Spinal cord (tissue), 10 donors: ENCODE data around the gene ARF4. TPM values are rescaled to one million over a fixed set of nuclear protein-coding genes. Genes with fewer than 3 reads are reported as not detected.

Source experiments
- DNase-seq, 6 donors: peaks; one replicate each; pipeline versions ENCODE4 v3.0.0 to v3.0.0-alpha.2; 2013 to 2015; ENCODE audit warnings: low spot score in 6 of 6, low read depth in 4 of 6
- H3K27ac ChIP-seq: one replicate; pipeline ENCODE4 v1.5.1; 2013; ENCODE audit warnings: low read depth, low read length, control low read depth
- H3K27me3 ChIP-seq: one replicate; pipeline ENCODE4 v1.6.1; 2013; ENCODE audit warnings: low read length; ENCODE audit not compliant: control insufficient read depth, insufficient read depth
- H3K36me3 ChIP-seq: one replicate; pipeline ENCODE4 v1.6.1; 2013; ENCODE audit warnings: low read length; ENCODE audit not compliant: control insufficient read depth, insufficient read depth
- H3K4me1 ChIP-seq: one replicate; pipeline ENCODE4 v1.6.1; 2013; ENCODE audit warnings: low read length; ENCODE audit not compliant: control insufficient read depth, insufficient read depth
- H3K4me3 ChIP-seq: one replicate; pipeline ENCODE4 v1.5.1; 2013; ENCODE audit warnings: low read depth, low read length, control low read depth
- H3K9me3 ChIP-seq: one replicate; pipeline ENCODE4 v1.6.1; 2013; ENCODE audit warnings: low read length; ENCODE audit not compliant: control insufficient read depth, insufficient read depth
- WGBS: methylation state at CpG from one replicate; pipeline ENCODE4 v1.1.5; 2013; ENCODE audit warnings: missing lambda C conversion rate; ENCODE audit not compliant: insufficient coverage; 5-methylcytosine and 5-hydroxymethylcytosine counted together
- polyA plus RNA-seq, 2 donors: library from polyadenylated mRNA; unstranded; fragments of 120-200 nt; gene quantifications; one replicate each; pipeline ENCODE4 v1.2.1, GENCODE V29; 2013; ENCODE audit not compliant: insufficient read length in 2 of 2
- total RNA-seq, 2 donors: library from RNA; depleted of rRNA in 1 of 2; stranded (reverse); fragments of 120-200 nt in 1 of 2; fragments of >200 nt in 1 of 2; gene quantifications; one replicate each; pipeline versions ENCODE4 v1.2.3 to v1.2.4, GENCODE V29; 2013 to 2014
- donor health status: healthy.

ARF4 gene
- total and polyA plus RNA-seq, 4 donors, result 108 to 199 (median 186) TPM

- no peak for DNase-seq
- no peaks in the 10 kb centered on the region for H3K9me3 ChIP-seq
- no peaks in the 10 kb centered on the region for H3K4me1 ChIP-seq
- H3K27me3 ChIP-seq, result no peaks in the 10 kb centered on the region
- H3K4me3 ChIP-seq, result no peak overlapping the region
- no peak overlapping the region for H3K27ac ChIP-seq
- H3K36me3 ChIP-seq, result peaks cover 8% of the 10 kb centered on the region
- no CpG with 5 or more reads among the region's 2 CpGs for WGBS
These were observed 9.2 kb downstream of the ARF4 start for GRCh38 chr3:57587905-57588304.

DNA sequence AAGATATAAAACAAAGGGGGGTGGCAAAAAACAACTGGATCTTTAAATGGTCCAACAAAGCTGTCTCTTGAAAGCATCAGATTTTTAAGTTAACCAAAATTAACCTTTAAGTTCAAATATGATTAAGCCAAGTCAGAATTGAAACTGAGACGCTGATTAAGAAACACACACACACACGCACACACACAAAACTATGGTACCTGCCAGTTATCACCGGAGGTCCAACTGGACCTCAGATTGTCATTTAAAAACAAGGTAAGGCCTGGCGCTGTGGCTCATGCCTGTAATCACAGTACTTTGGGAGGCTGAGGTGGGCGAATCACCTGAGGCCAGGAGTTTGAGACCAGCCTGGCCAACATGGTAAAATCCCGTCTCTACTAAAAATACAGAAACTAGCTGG is 10.4 kb downstream of the ARF4 start:
- Histone ChIP-seq H3K9me3 (no peaks in the 10 kb centered on the region), H3K27ac (no peak overlapping the region), H3K4me3 (no peak overlapping the region), H3K27me3 (no peaks in the 10 kb centered on the region), H3K36me3 (peaks cover 9% of the 10 kb centered on the region), H3K4me1 (no peaks in the 10 kb centered on the region)
- 65% methylated on average over 4 of the region's 6 CpGs for WGBS
- no peak for DNase-seq

- no peaks in the 10 kb centered on the region for H3K27me3 ChIP-seq
- peaks cover 9% of the 10 kb centered on the region for H3K36me3 ChIP-seq
- DNase-seq, result no peak
- no peaks in the 10 kb centered on the region for H3K9me3 ChIP-seq
- 83% methylated on average over 1 of the region's 2 CpGs for WGBS
- H3K27ac ChIP-seq, result no peak overlapping the region
- no peaks in the 10 kb centered on the region for H3K4me1 ChIP-seq
- H3K4me3 ChIP-seq, result no peak overlapping the region
These were observed 13.6 kb downstream of the ARF4 start for GRCh38 chr3:57583544-57583943.

DNA sequence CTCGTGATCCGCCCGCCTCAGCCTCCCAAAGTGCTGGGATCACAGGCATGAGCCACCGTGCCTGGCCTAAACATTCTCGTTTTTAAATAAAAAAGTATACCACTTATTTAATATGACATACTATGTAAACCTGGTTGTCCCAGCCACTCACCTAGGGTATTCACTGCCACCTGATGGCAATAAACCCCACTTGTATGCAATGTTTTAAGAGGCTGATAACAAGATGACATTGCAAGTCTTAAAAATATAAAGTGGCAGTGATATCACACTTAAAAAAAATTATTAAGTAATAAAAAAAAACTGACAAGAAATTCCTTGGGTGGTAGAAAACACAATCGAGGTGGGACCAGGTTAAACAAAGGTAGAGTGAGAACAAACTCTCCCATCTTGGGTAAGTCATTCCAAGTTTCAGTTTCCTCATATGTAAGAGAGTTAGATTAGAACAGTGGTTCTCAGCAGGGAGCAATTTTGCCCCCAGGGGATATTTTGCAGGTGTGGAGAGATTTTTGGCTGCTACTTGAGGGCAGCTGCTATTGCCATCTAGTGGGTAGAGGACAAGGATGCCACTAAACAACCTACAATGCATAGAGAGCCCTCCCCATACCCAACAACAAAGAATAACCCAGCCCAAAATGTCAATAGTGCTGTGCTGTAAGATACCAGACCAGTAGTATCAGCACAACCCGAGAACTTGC is 14.5 kb downstream of the ARF4 start:
- H3K27ac ChIP-seq, result no peak overlapping the region
- no peaks in the 10 kb centered on the region for H3K4me1 ChIP-seq
- WGBS, result 83% methylated on average over 3 of the region's 7 CpGs

GRCh38 chr3:57577801-57578200 is 19.3 kb downstream of the ARF4 start:
- DNase-seq, result no peak
- no peaks in the 10 kb centered on the region for H3K27me3 ChIP-seq
- peaks cover 28% of the 10 kb centered on the region for H3K36me3 ChIP-seq
- H3K4me3 ChIP-seq, result no peak overlapping the region
- no peak overlapping the region for H3K27ac ChIP-seq
- 90% methylated on average over 1 of the region's 9 CpGs for WGBS
- no peaks in the 10 kb centered on the region for H3K4me1 ChIP-seq
- H3K9me3 ChIP-seq, result no peaks in the 10 kb centered on the region

More for the DNA sequence above, 14.5 kb downstream of the ARF4 start:
- no peak for DNase-seq
- H3K4me3 ChIP-seq, result no peak overlapping the region
- H3K9me3 ChIP-seq, result no peaks in the 10 kb centered on the region
- peaks cover 12% of the 10 kb centered on the region for H3K36me3 ChIP-seq
- H3K27me3 ChIP-seq, result no peaks in the 10 kb centered on the region

GRCh38 chr3:57575966-57576626 is 21.0 kb downstream of the ARF4 start:
- no peaks in the 10 kb centered on the region for H3K27me3 ChIP-seq
- no peaks in the 10 kb centered on the region for H3K9me3 ChIP-seq
- H3K27ac ChIP-seq, result no peak overlapping the region
- 67% methylated on average over 1 of the region's 3 CpGs for WGBS
- DNase-seq, result no peak
- H3K36me3 ChIP-seq, result peaks cover 26% of the 10 kb centered on the region
- no peaks in the 10 kb centered on the region for H3K4me1 ChIP-seq
- H3K4me3 ChIP-seq, result no peak overlapping the region

DNA sequence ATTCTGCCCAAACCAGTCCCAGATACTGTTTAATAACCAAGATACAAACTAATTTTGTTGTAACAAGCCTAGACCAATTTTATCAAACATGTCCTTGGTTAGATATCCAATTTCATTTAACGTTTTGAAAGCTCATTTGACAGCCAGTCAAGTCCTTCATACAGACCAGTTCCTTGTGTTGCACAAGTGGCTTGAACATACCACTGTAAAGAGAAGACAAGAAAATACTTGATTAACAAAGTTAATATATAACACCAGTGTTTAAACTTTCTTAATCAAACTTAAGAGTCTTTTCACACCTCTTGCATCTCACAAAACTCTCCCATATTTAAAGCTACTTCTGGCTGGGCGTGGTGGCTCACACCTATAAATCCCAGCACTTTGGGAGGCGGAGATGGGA is 25.0 kb downstream of the ARF4 start:
- WGBS, result no CpG with 5 or more reads among the region's 3 CpGs
- Histone ChIP-seq H3K27me3 (no peaks in the 10 kb centered on the region), H3K27ac (no peak overlapping the region), H3K4me3 (no peak overlapping the region), H3K4me1 (no peaks in the 10 kb centered on the region), H3K36me3 (peaks cover 35% of the 10 kb centered on the region), H3K9me3 (no peaks in the 10 kb centered on the region)
- no peak for DNase-seq

GRCh38 chr3:57570878-57571277 is 26.3 kb downstream of the ARF4 start:
- Histone ChIP-seq H3K9me3 (no peaks in the 10 kb centered on the region), H3K4me1 (no peaks in the 10 kb centered on the region), H3K27me3 (no peaks in the 10 kb centered on the region), H3K36me3 (peaks cover 37% of the 10 kb centered on the region), H3K4me3 (no peak overlapping the region), H3K27ac (no peak overlapping the region)
- no CpG with 5 or more reads among the region's 2 CpGs for WGBS
- no peak for DNase-seq

DNA sequence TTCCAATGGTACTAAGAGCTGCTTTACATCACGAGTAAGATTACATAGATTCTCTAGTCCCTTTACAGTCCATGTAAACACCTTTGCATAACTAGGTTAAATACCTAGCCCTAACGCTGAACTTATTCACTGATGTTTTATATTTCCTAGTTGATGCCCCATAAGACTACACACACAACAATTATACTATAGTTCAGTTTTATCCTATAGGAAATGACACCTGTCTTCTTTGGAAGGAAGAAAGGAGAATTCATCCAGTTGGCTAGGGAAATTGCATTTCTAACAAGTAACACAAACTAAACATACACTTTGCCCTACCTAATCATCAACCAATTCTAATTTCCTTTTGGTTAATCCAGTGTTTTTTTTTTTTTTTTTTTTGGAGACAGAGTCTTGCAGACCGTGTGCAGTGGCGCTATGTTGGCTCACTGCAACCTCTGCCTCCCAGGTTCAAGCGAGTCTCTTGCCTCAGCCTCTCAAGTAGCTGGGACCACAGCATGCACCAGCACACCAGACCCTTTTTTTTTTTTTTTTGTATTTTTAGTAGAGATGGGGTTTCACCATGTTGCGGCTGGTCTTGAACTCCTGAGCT is 27.2 kb downstream of the ARF4 start:
- no peak for DNase-seq
- Histone ChIP-seq H3K4me1 (no peaks in the 10 kb centered on the region), H3K27ac (no peak overlapping the region), H3K4me3 (no peak overlapping the region), H3K36me3 (peaks cover 43% of the 10 kb centered on the region), H3K27me3 (no peaks in the 10 kb centered on the region), H3K9me3 (no peaks in the 10 kb centered on the region)
- no CpG with 5 or more reads among the region's 6 CpGs for WGBS

- H3K27ac ChIP-seq, result no peak overlapping the region
- DNase-seq, result no peak
- H3K4me1 ChIP-seq, result peaks cover 26% of the 10 kb centered on the region
- no peak overlapping the region for H3K4me3 ChIP-seq
- H3K36me3 ChIP-seq, result peaks cover 8% of the 10 kb centered on the region
- no peaks in the 10 kb centered on the region for H3K27me3 ChIP-seq
- no CpG with 5 or more reads among the region's 1 CpG for WGBS
- no peaks in the 10 kb centered on the region for H3K9me3 ChIP-seq
These were observed 37.6 kb downstream of the ARF4 start for GRCh38 chr3:57559526-57559925.
